Activated CD8-positive, alpha-beta memory T cell treated with anti-CD3 and anti-CD28 coated beads, Interleukin-2, amount 10 ng/mL, durations not matched to agents 7 days and 5 days (primary cell): ENCODE results near the gene OR4M1. TPM values are rescaled to one million over a fixed set of nuclear protein-coding genes. Genes with fewer than 3 reads are reported as not detected.
"Not testable (repeated sequence)": the region's sequence is repeated elsewhere in the genome, so short reads cannot be mapped to it uniquely, and the experiment has no call there.

Experiments
- ATAC-seq: fragments of 150-1000 bp; cut with Tn5 transposase; one replicate; pipeline ENCODE4 v1.10.0; 2021; ENCODE audit warnings: moderate library complexity
- CTCF ChIA-PET: fragments of 350-600 bp; sonication (Branson Sonifier 250); formaldehyde crosslinking; loops from one replicate; lab custom pipeline; 2021; ENCODE audit warnings: antibody characterized with exemption; lab: Charles Lee
- DNase-seq: peaks from one replicate; pipeline ENCODE4 v3.0.0-alpha.2; 2020
- H3K27ac Mint-ChIP-seq: one replicate; pipeline ENCODE4 v1.8.0; 2021; ENCODE audit warnings: mild to moderate bottlenecking, mixed read lengths
- H3K27me3 Mint-ChIP-seq: one replicate; pipeline ENCODE4 v1.8.0; 2021; ENCODE audit warnings: mixed read lengths
- H3K36me3 Mint-ChIP-seq: one replicate; pipeline ENCODE4 v1.8.0; 2021; ENCODE audit warnings: mild to moderate bottlenecking, mixed read lengths
- H3K4me1 Mint-ChIP-seq: one replicate; pipeline ENCODE4 v1.8.0; 2021; ENCODE audit warnings: mixed read lengths
- H3K4me3 Mint-ChIP-seq: one replicate; pipeline ENCODE4 v1.8.0; 2021; ENCODE audit warnings: mild to moderate bottlenecking, moderate library complexity, mixed read lengths
- H3K9me3 Mint-ChIP-seq: one replicate; pipeline ENCODE4 v1.8.0; 2022; ENCODE audit warnings: low read depth, mixed read lengths
- total RNA-seq, 2 experiments: library from RNA; stranded (reverse); gene quantifications; one replicate each; pipeline ENCODE4 v1.2.3, GENCODE V29; 2021

Gene OR4M1
- not detected for total RNA-seq

DNA sequence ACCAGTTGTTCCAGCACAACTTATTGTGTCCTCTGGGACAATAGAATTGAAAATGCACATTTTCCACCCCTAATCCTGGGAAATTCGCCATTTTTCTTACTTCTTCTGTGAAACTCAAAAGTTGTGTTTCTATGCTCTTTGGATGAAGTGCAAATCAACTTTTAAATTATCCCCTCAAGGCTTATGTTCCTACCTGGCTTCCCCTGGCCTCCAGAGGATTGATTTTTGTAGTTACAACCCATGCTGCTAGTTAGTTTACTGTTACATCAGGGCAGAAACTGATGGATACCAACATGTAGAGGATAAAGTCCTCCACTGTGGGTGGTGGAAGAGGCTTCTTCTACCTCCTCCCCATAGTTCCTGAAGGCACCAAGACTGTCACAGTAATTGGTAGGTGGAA lies at the start of gene OR4M1:
OR4M1 (plus strand) TSS at position 301 of the 400 bp plus-strand sequence. CDS start 6,819 bp downstream, outside the sequence.
- H3K9me3 Mint-ChIP-seq = not testable (repeated sequence)

GRCh38 chr14:19729359-19729758 lies 43.9 kb upstream of the OR4M1 start:
- no peaks in the 10 kb centered on the region for H3K27me3 Mint-ChIP-seq
- CTCF ChIA-PET = no interaction called here
- H3K27ac Mint-ChIP-seq = no peak overlapping the region
- no peaks in the 10 kb centered on the region for H3K36me3 Mint-ChIP-seq
- no peaks in the 10 kb centered on the region for H3K9me3 Mint-ChIP-seq
- H3K4me3 Mint-ChIP-seq = no peak overlapping the region
- DNase-seq (no peak), ATAC-seq (no peak)
- no peaks in the 10 kb centered on the region for H3K4me1 Mint-ChIP-seq

More for the DNA sequence above, at the start of gene OR4M1:
- H3K4me3 Mint-ChIP-seq, H3K36me3 Mint-ChIP-seq, H3K27me3 Mint-ChIP-seq, ATAC-seq, DNase-seq, H3K27ac Mint-ChIP-seq, CTCF ChIA-PET, H3K4me1 Mint-ChIP-seq: not testable (repeated sequence)

DNA sequence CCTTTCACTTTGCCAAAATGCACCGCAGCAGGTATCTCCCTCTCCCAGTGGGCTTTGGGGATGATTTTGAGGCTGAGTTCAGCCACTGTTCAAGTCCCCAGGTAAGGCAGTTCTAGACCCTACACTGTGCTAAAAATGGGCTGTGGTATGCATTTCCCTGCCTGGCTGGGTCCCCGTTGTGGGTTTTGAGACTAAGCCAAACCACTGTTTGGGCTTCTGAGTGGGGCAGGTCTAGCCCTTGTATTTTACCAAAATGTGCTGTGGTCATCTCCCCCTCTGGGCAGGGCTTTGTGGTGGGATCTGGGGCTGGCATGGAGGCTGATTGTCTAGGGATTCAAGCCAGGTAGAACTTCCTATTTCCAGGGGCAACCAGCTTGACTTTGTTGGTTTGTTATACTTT lies 43.5 kb upstream of the OR4M1 start:
- CTCF ChIA-PET = no interaction called here
- H3K36me3 Mint-ChIP-seq = no peaks in the 10 kb centered on the region

DNA sequence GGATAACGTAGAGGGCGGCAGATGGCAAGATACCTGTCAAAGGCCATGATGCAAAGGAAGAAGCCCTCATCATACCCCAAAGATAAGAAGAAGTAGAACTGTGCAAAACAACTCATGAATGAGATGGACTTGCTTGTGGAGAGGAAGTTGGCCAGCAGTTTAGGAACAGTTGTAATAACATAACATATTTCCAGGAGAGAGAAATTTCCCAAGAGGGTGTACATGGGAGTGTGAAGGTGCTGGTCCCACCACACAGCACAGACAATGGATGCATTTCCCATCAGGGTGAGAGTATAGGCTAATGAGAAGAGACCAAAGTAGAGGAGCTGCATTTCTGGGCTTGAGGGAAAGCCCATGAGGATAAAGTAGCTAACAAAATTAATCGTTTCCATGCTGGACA lies 39.4 kb upstream of the OR4M1 start:
- H3K27me3 Mint-ChIP-seq, H3K9me3 Mint-ChIP-seq, CTCF ChIA-PET, H3K4me1 Mint-ChIP-seq, H3K4me3 Mint-ChIP-seq, ATAC-seq, DNase-seq, H3K27ac Mint-ChIP-seq, H3K36me3 Mint-ChIP-seq: not testable (repeated sequence)

More for the DNA sequence above, 43.5 kb upstream of the OR4M1 start:
- H3K4me1 Mint-ChIP-seq = no peaks in the 10 kb centered on the region
- H3K9me3 Mint-ChIP-seq = no peaks in the 10 kb centered on the region
- no peaks in the 10 kb centered on the region for H3K27me3 Mint-ChIP-seq
- ATAC-seq (no peak), DNase-seq (no peak)
- no peak overlapping the region for H3K4me3 Mint-ChIP-seq
- H3K27ac Mint-ChIP-seq = no peak overlapping the region

- Mint-ChIP-seq H3K4me3 (no peak within 1 kb of the TSS), H3K4me1 (no peaks in the 10 kb centered on the region), H3K27ac (no peak within 1 kb of the TSS), H3K27me3 (no peaks in the 10 kb centered on the region), H3K9me3 (no peaks in the 10 kb centered on the region), H3K36me3 (no peaks in the 10 kb centered on the region)
- ATAC-seq (no peak), DNase-seq (no peak)
- CTCF ChIA-PET = no interaction called here
Observed at GRCh38 chr14:19743256-19743655, 30.0 kb upstream of the OR4M1 start, which contains the start of gene OR4Q3. Gene OR4Q3, plus strand, starts transcription at chr14:19743571.

DNA sequence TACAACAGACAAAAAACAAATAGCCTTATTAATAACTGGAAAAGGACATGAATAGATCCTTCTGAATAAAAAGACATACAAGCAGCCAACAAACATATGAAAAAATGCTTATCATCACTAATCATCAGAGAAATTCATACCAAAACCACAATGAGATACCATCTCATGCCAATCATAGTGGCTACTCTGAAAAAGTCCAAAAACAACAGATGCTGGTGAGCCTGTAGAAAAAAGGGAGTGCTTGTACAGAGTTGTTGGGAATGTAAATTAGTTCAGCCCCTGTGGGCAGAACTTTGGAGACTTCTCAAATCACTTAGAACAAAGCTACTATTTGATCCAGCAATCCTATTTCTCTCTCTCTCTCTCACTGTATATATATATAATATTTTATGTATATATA lies 21.0 kb upstream of the OR4M1 start:
- ATAC-seq, H3K4me3 Mint-ChIP-seq, H3K27me3 Mint-ChIP-seq, H3K4me1 Mint-ChIP-seq, H3K9me3 Mint-ChIP-seq, H3K27ac Mint-ChIP-seq, CTCF ChIA-PET, H3K36me3 Mint-ChIP-seq, DNase-seq: not testable (repeated sequence)

DNA sequence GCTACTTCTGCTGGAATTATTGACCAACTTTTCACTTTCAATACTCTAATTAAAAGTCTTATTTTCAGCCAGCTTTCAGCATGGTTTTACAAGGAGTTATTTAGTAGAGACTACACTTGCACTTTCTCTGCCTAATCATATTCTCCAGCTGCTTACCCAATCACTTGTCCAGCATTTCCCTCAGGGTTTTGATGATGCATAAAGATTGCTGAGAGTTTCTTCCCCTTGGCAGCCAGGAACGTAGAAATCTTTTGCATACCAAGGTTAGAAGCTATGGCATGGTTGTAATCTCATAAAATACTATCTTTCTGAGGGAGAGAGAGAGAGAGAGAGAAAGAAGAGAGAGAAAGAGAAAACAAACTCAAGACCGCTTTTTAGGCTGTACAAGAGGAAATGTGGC lies 19.1 kb upstream of the OR4M1 start:
- no peak for DNase-seq
- Mint-ChIP-seq H3K4me3 (no peak overlapping the region), H3K27me3 (no peaks in the 10 kb centered on the region), H3K4me1 (no peaks in the 10 kb centered on the region), H3K9me3 (no peaks in the 10 kb centered on the region), H3K36me3 (no peaks in the 10 kb centered on the region), H3K27ac (no peak overlapping the region)
- CTCF ChIA-PET = no interaction called here
- no peak for ATAC-seq

- ATAC-seq, H3K4me1 Mint-ChIP-seq, CTCF ChIA-PET, H3K27me3 Mint-ChIP-seq, H3K27ac Mint-ChIP-seq, H3K36me3 Mint-ChIP-seq, H3K4me3 Mint-ChIP-seq, DNase-seq, H3K9me3 Mint-ChIP-seq: not testable (repeated sequence)
Observed at GRCh38 chr14:19771491-19771890, 1.8 kb upstream of the OR4M1 start.

DNA sequence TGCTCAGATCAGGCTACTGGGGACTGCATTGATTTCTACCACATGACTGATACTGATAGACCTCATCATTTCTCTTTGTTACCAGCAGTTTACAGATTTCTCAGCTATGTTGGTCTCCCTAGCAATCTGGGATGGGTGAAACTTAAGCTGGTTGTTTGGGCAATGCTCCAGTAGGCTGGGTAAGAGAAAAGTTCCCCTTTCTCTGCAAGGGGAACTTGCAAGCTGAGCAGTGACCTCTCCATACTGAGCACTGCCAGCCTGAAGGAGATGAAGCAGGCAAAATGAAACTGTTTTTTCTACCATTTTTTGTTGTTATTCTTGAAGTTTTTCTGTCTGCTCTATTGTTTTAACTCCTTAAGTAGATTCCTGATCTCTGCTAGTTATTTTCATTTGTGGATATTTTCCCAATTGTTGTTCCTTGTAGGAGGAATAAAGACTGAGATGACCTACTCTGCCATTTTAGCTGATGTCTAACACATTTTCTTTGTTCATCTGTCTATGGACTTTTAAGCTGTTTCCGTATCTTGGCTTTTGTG lies 1.3 kb upstream of the OR4M1 start:
- DNase-seq = no peak
- no peak for ATAC-seq
- Mint-ChIP-seq H3K4me1 (no peaks in the 10 kb centered on the region), H3K9me3 (peaks cover 6% of the 10 kb centered on the region), H3K27ac (no peak overlapping the region), H3K4me3 (no peak overlapping the region), H3K36me3 (no peaks in the 10 kb centered on the region), H3K27me3 (no peaks in the 10 kb centered on the region)
- CTCF ChIA-PET = no interaction called here

DNA sequence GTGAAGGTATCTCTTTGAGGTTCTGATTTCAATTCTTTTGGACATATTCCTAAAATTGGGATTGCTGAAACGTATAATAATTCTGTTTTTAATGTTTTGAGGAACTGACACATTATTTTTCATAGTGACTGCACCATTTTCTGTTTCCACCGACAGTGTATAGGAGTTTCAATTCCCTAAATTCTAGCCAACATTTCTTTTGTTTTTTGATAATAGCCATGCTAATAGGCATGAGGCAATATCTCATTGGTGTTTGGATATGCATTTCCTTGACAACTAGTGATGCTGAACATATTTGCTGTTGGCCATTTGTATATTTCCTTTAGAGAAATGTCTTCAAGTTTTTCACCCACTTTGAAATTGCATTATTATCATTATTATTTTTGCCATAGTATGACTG lies 850 bp upstream of the OR4M1 start:
- DNase-seq, H3K9me3 Mint-ChIP-seq, H3K27ac Mint-ChIP-seq, H3K4me3 Mint-ChIP-seq, H3K27me3 Mint-ChIP-seq, H3K4me1 Mint-ChIP-seq, CTCF ChIA-PET, H3K36me3 Mint-ChIP-seq, ATAC-seq: not testable (repeated sequence)

GRCh38 chr14:19775587-19775986 lies 2.3 kb downstream of the OR4M1 start:
- DNase-seq (no peak), ATAC-seq (no peak)
- Mint-ChIP-seq H3K4me1 (no peaks in the 10 kb centered on the region), H3K27ac (no peak overlapping the region), H3K9me3 (peaks cover 6% of the 10 kb centered on the region), H3K4me3 (no peak overlapping the region), H3K27me3 (no peaks in the 10 kb centered on the region), H3K36me3 (no peaks in the 10 kb centered on the region)
- CTCF ChIA-PET = no interaction called here

GRCh38 chr14:19785848-19786247 lies 12.5 kb downstream of the OR4M1 start:
- H3K27ac Mint-ChIP-seq, H3K27me3 Mint-ChIP-seq, H3K4me1 Mint-ChIP-seq, H3K36me3 Mint-ChIP-seq, CTCF ChIA-PET, DNase-seq, ATAC-seq, H3K9me3 Mint-ChIP-seq, H3K4me3 Mint-ChIP-seq: not testable (repeated sequence)

- H3K4me3 Mint-ChIP-seq, H3K9me3 Mint-ChIP-seq, H3K4me1 Mint-ChIP-seq, H3K27ac Mint-ChIP-seq, H3K27me3 Mint-ChIP-seq, DNase-seq, H3K36me3 Mint-ChIP-seq, CTCF ChIA-PET, ATAC-seq: not testable (repeated sequence)
Observed at GRCh38 chr14:19787318-19787717, 14.0 kb downstream of the OR4M1 start.

GRCh38 chr14:19788150-19788549 lies 14.8 kb downstream of the OR4M1 start:
- H3K27ac Mint-ChIP-seq, H3K9me3 Mint-ChIP-seq, H3K36me3 Mint-ChIP-seq, H3K4me3 Mint-ChIP-seq, DNase-seq, H3K4me1 Mint-ChIP-seq, CTCF ChIA-PET, H3K27me3 Mint-ChIP-seq, ATAC-seq: not testable (repeated sequence)
